OCI-LY7 (cell line): ENCODE measurements around the gene ZMAT3.

Source experiments
- EZH2phosphoT487 ChIP-seq: fragments of 200-600 bp; sonication (generic); IDR thresholded peaks from 2 replicates; pipeline ENCODE4 v1.6.1; 2018; ENCODE audit warnings: low read depth, borderline replicate concordance, mild to moderate bottlenecking, mixed run types, antibody characterized with exemption, low read length, moderate library complexity, mixed read lengths
- TF ChIP-seq, protein P1 (sequence below): fragments of 200-600 bp; sonication (generic); conservative IDR thresholded peaks from 2 replicates; pipeline ENCODE4 v1.5.1; 2014; ENCODE audit warnings: mild to moderate bottlenecking, antibody characterized with exemption, low read length, moderate library complexity, mixed read lengths

DNA sequence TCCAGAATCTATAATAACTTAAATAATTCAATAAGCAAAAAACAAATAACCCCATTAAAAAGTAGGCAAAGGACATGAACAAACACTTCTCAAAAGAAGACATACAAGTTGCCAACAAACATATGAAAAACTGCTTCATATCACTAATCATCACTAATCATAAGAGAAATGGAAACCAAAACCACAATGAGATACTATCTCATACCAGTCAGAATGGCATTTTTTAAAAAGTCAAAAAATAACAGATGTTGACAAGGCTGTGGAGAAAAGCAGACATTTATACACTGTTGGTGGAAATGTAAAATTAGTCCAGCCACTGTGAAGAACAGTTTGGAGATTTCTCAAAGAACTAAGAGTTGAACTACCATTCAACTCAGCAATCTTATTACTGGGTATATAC lies 19.5 kb upstream of the ZMAT3 start:
- TF ChIP-seq, protein P1, sequence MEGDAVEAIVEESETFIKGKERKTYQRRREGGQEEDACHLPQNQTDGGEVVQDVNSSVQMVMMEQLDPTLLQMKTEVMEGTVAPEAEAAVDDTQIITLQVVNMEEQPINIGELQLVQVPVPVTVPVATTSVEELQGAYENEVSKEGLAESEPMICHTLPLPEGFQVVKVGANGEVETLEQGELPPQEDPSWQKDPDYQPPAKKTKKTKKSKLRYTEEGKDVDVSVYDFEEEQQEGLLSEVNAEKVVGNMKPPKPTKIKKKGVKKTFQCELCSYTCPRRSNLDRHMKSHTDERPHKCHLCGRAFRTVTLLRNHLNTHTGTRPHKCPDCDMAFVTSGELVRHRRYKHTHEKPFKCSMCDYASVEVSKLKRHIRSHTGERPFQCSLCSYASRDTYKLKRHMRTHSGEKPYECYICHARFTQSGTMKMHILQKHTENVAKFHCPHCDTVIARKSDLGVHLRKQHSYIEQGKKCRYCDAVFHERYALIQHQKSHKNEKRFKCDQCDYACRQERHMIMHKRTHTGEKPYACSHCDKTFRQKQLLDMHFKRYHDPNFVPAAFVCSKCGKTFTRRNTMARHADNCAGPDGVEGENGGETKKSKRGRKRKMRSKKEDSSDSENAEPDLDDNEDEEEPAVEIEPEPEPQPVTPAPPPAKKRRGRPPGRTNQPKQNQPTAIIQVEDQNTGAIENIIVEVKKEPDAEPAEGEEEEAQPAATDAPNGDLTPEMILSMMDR, result no peak
- no peak for TF ChIP-seq EZH2phosphoT487
